ENCODE measurements around the gene GYS2. TPM values are rescaled to one million over a fixed set of nuclear protein-coding genes. Genes with fewer than 3 reads are reported as not detected.

Gene GYS2
- total RNA-seq, 4 donors from 2014 or later = not detected

DNA sequence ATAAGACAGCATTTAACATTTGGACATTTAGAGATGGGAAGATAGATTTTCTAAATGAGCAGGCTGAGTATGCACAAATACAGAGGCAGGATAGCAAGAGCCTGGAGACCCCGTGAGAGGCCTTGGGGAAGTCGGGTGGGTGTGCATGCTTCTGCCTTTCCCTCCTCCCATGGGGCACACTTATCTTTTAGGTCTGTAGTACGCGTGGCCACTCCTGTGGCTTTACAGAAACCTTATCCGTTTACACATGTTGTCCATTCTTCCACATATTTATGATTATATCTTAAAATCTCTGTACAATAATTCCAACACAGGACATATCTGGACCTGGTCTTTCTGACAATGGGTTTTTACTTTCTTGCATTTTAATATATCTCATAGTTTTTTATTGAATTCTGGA, 33.6 kb downstream of the GYS2 start:
- TF ChIP-seq POLR2A (IDR thresholded peaks at IDR 0.05) = no peak
- TF ChIP-seq, protein P1, sequence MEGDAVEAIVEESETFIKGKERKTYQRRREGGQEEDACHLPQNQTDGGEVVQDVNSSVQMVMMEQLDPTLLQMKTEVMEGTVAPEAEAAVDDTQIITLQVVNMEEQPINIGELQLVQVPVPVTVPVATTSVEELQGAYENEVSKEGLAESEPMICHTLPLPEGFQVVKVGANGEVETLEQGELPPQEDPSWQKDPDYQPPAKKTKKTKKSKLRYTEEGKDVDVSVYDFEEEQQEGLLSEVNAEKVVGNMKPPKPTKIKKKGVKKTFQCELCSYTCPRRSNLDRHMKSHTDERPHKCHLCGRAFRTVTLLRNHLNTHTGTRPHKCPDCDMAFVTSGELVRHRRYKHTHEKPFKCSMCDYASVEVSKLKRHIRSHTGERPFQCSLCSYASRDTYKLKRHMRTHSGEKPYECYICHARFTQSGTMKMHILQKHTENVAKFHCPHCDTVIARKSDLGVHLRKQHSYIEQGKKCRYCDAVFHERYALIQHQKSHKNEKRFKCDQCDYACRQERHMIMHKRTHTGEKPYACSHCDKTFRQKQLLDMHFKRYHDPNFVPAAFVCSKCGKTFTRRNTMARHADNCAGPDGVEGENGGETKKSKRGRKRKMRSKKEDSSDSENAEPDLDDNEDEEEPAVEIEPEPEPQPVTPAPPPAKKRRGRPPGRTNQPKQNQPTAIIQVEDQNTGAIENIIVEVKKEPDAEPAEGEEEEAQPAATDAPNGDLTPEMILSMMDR (IDR thresholded peaks at IDR 0.05) = no peak
- intact Hi-C loops (cut with DNase I; ENCODE audit: low total_unique reads) = no loop called here

DNA sequence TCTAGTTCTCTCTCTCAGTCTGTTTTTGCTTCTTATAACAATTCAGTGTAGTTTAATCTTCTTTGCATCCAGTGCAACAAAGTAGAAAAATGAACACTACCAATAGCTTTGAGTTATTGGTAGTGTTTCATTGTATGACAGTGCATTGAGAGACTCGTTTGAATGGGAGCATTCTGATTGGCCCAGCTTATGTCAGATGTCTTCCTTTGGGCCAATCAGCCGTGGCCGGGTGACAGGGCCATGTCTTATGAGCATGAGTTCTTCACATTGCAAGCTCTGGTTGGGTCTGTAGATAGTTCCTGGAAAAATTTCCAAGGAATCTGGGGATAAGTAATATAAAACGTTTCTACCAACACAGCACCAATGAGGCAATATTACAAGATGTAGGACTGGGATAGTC, 36.5 kb downstream of the GYS2 start:
- DNase-seq (ENCODE audit: low spot score in 2 of 2) = no peak
- WGBS, 2 donors = 86 to 89% methylated on average over 4 of the region's 4 CpGs
- H3K4me3 ChIP-seq (ENCODE audit: low read depth, poor library complexity, severe bottlenecking) = no peak overlapping the region
- intact Hi-C loops (cut with DNase I; ENCODE audit: low total_unique reads) = no loop called here
- TF ChIP-seq, protein P1 (IDR thresholded peaks at IDR 0.05) = no peak
- TF ChIP-seq POLR2A (IDR thresholded peaks at IDR 0.05) = no peak

More for the DNA sequence above, 33.6 kb downstream of the GYS2 start:
- DNase-seq (ENCODE audit: low spot score in 2 of 2) = no peak
- 67 to 80% methylated on average over 5 of the region's 5 CpGs for WGBS, 2 donors
- no peak overlapping the region for H3K4me3 ChIP-seq (ENCODE audit: low read depth, poor library complexity, severe bottlenecking)

DNA sequence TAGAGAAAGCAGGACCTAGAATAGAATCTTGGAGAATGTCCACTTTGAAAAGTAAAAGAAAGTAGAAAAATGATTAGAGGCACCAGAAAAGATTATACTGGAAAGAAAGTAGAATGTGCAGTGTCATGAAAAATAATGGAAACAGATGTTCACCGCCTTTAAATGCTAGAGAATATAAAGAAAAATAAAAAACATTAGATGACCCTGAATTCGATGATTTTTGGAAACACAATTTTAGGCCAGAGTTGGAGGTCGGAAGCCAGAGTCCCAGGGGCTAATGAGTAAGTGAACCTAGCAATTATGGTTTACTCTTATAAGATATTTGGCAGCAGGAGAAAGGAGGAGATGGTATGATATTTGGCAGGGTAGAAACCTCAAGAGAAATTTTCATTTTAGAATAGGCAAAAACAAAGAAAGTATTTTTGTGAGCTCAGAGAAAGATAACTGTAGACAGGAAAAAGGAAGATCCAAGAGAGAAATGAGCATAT, 37.7 kb downstream of the GYS2 start:
- H3K4me3 ChIP-seq (ENCODE audit: low read depth, poor library complexity, severe bottlenecking) = no peak overlapping the region
- intact Hi-C loops (cut with DNase I; ENCODE audit: low total_unique reads) = no loop called here
- WGBS, 2 donors = 79 to 83% methylated on average over 3 of the region's 3 CpGs
- TF ChIP-seq POLR2A (IDR thresholded peaks at IDR 0.05) = no peak
- TF ChIP-seq, protein P1 (IDR thresholded peaks at IDR 0.05) = no peak
- DNase-seq (ENCODE audit: low spot score in 2 of 2) = no peak

DNA sequence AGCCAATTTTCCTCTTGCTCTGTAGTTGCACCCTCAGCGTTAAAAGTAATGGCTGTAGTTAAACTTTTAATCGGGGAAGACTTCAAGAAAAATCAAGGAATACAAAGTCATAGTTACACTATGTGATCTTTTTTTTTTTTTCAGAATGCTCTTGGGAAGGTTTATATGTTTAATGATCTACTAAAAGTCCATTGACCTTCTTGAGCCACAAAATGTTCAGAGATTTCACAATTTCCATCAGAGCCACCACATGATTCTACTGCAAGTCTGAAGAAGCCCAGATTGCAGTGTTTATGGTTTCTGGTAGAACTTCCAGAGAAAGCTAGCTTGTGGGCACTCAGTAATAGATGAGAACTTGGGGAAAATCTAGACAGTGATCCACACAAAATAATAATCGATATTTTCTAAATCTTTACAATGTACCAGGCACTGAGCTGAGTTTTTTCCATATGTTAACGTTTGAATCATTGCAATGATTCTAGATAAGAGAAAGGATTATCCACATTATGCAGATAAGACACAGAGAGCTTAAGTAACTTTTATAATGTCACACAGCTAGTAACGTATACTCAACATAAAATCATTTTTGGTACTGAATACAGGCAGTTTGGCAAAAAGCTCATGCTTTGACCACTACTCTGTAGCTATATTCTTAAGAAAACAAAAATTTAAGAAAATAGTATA, 38.3 kb downstream of the GYS2 start:
- 89 to 91% methylated on average over 5 of the region's 5 CpGs for WGBS, 2 donors
- no peak for DNase-seq (ENCODE audit: low spot score in 2 of 2)
- TF ChIP-seq POLR2A (IDR thresholded peaks at IDR 0.05) = no peak
- TF ChIP-seq, protein P1 (IDR thresholded peaks at IDR 0.05) = no peak
- intact Hi-C loops (cut with DNase I; ENCODE audit: low total_unique reads) = no loop called here
- H3K4me3 ChIP-seq (ENCODE audit: low read depth, poor library complexity, severe bottlenecking) = no peak overlapping the region

DNA sequence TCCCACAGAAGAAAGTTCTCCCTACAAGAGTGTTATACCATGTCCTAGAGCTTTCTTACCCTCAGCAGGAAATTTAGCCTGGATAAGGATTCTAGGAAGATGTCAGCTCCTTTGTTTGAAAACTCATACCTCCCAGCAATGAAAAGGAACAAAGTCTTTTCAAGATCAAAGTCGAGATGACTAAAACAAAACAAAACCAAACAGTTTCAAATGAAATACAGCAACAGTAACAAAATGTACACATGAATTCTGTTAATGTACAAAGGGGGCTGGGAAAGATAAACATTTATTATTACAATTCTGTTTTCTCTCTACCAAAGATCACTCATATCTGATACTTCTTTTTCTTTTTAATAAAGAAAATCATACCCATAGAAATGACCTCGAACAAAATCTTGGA, 41.8 kb downstream of the GYS2 start:
- intact Hi-C loops (cut with DNase I; ENCODE audit: low total_unique reads) = no loop called here
- H3K4me3 ChIP-seq (ENCODE audit: low read depth, poor library complexity, severe bottlenecking) = no peak overlapping the region
- WGBS, 2 donors = 73 to 74% methylated on average over 2 of the region's 2 CpGs
- no peak for DNase-seq (ENCODE audit: low spot score in 2 of 2)
- TF ChIP-seq, protein P1 (IDR thresholded peaks at IDR 0.05) = no peak
- no peak for TF ChIP-seq POLR2A (IDR thresholded peaks at IDR 0.05)

DNA sequence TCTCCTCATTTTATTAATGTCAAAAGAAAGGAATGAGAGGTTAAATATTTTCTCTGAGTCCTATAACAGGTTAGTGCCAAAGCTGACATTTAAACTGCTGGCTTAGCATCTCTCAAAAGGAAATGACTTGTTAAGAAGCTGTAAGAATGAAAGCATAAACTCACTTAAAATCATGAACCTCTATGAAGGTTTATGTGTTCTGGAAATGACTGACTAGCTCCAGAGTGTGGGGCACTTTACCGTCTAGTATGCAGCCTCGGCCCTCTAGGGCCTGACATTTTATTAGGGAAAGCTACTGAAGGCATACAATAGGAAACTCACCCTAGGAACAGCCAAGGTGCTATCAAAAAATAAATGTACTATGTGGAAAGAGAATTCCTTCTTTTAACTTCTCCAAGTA, 43.5 kb downstream of the GYS2 start:
- 25 to 31% methylated on average over 2 of the region's 2 CpGs for WGBS, 2 donors
- intact Hi-C loops (cut with DNase I; ENCODE audit: low total_unique reads) = no loop called here
- no peak for TF ChIP-seq POLR2A (IDR thresholded peaks at IDR 0.05)
- TF ChIP-seq, protein P1 (IDR thresholded peaks at IDR 0.05) = no peak
- no peak for DNase-seq (ENCODE audit: low spot score in 2 of 2)
- no peak overlapping the region for H3K4me3 ChIP-seq (ENCODE audit: low read depth, poor library complexity, severe bottlenecking)

All from lower leg skin (tissue), 4 donors.